ENCODE results near the gene FGF7.

GRCh38 chr15:49473031-49473430 lies 50.0 kb downstream of the FGF7 start:
- TF ChIP-seq POLR2A (IDR thresholded peaks at IDR 0.05; ENCODE audit: low read length) (no peak), GATA1 (IDR thresholded peaks at IDR 0.05; ENCODE audit: low read depth, low read length) (no peak)

Measured in erythroblast (primary cell).